CD8-positive, alpha-beta memory T cell (primary cell): ENCODE measurements around the gene AFAP1L2. TPM values are rescaled to one million over a fixed set of nuclear protein-coding genes. Genes with fewer than 3 reads are reported as not detected.

ENCODE experiments used
- CTCF ChIA-PET: fragments of 350-600 bp; sonication (Branson Sonifier 250); formaldehyde crosslinking; loops from one replicate; lab custom pipeline; 2021; ENCODE audit warnings: antibody characterized with exemption; lab: Charles Lee
- POLR2A ChIA-PET: fragments of 350-600 bp; sonication (Branson Sonifier 250); formaldehyde crosslinking; loops from one replicate; lab custom pipeline; 2021; ENCODE audit warnings: antibody characterized with exemption; lab: Charles Lee
- DNase-seq, 5 donors: peaks; one replicate each; pipeline versions ENCODE4 v3.0.0 to v3.0.0-alpha.2; 2020 to 2022; ENCODE audit warnings: mixed read lengths in 1 of 5
- H3K27ac ChIP-seq: one replicate; pipeline ENCODE4 v1.7.0; 2013; ENCODE audit warnings: low read depth, mild to moderate bottlenecking, low read length, moderate library complexity
- H3K27me3 ChIP-seq: 2 replicates; pipeline ENCODE4 v1.7.0; 2013; ENCODE audit warnings: low read length, mild to moderate bottlenecking; ENCODE audit not compliant: insufficient read depth, poor library complexity, severe bottlenecking
- H3K36me3 ChIP-seq: 2 replicates; pipeline ENCODE4 v1.7.0; 2013; ENCODE audit warnings: mild to moderate bottlenecking, low read length, moderate library complexity; ENCODE audit not compliant: insufficient read depth
- H3K4me1 ChIP-seq: 2 replicates; pipeline ENCODE4 v1.7.0; 2013; ENCODE audit warnings: mild to moderate bottlenecking, low read length, moderate library complexity; ENCODE audit not compliant: insufficient read depth
- H3K4me3 ChIP-seq: 2 replicates; pipeline ENCODE4 v1.7.0; 2013; ENCODE audit warnings: mild to moderate bottlenecking, low read length
- H3K9me3 ChIP-seq: 2 replicates; pipeline ENCODE4 v1.7.0; 2013; ENCODE audit warnings: mild to moderate bottlenecking, low read length
- H3K27ac Mint-ChIP-seq, 8 donors: one replicate each; pipeline ENCODE4 v1.8.0; 2020 to 2021; ENCODE audit warnings: mixed read lengths in 8 of 8, mild to moderate bottlenecking in 6 of 8, inconsistent platforms in 3 of 8, moderate library complexity in 3 of 8
- H3K27me3 Mint-ChIP-seq, 2 donors: one replicate each; pipeline ENCODE4 v1.8.0; 2020 to 2021; ENCODE audit warnings: mixed read lengths in 2 of 2, mild to moderate bottlenecking in 1 of 2, moderate library complexity in 1 of 2
- H3K36me3 Mint-ChIP-seq, 3 donors: one replicate each; pipeline ENCODE4 v1.8.0; 2020 to 2021; ENCODE audit warnings: mixed read lengths in 3 of 3, inconsistent platforms in 1 of 3, mild to moderate bottlenecking in 1 of 3
- H3K4me1 Mint-ChIP-seq, 3 donors: one replicate each; pipeline ENCODE4 v1.8.0; 2020 to 2021; ENCODE audit warnings: mixed read lengths in 3 of 3, inconsistent platforms in 1 of 3, mild to moderate bottlenecking in 1 of 3
- H3K4me3 Mint-ChIP-seq, 7 donors: one replicate each; pipeline ENCODE4 v1.8.0; 2020 to 2021; ENCODE audit warnings: mixed read lengths in 7 of 7, mild to moderate bottlenecking in 6 of 7, moderate library complexity in 4 of 7, inconsistent platforms in 2 of 7
- H3K9me3 Mint-ChIP-seq, 5 donors: one replicate each; pipeline ENCODE4 v1.8.0; 2020 to 2022; ENCODE audit warnings: mixed read lengths in 5 of 5, mild to moderate bottlenecking in 3 of 5, moderate library complexity in 2 of 5, inconsistent platforms in 1 of 5
- polyA plus RNA-seq: library from polyadenylated mRNA; unstranded; fragments of 300-500 nt; fragmentation: Illumina TruSeq; gene quantifications from one replicate; pipeline ENCODE4 v1.2.3, GENCODE V29; 2021
- total RNA-seq, 2 experiments: library from RNA; stranded (reverse); gene quantifications; one replicate each; pipeline ENCODE4 v1.2.3, GENCODE V29; 2021

Gene AFAP1L2
- total and polyA plus RNA-seq, 3 experiments from 2014 or later: 1.6 to 2.9 (median 2.5) TPM

DNA sequence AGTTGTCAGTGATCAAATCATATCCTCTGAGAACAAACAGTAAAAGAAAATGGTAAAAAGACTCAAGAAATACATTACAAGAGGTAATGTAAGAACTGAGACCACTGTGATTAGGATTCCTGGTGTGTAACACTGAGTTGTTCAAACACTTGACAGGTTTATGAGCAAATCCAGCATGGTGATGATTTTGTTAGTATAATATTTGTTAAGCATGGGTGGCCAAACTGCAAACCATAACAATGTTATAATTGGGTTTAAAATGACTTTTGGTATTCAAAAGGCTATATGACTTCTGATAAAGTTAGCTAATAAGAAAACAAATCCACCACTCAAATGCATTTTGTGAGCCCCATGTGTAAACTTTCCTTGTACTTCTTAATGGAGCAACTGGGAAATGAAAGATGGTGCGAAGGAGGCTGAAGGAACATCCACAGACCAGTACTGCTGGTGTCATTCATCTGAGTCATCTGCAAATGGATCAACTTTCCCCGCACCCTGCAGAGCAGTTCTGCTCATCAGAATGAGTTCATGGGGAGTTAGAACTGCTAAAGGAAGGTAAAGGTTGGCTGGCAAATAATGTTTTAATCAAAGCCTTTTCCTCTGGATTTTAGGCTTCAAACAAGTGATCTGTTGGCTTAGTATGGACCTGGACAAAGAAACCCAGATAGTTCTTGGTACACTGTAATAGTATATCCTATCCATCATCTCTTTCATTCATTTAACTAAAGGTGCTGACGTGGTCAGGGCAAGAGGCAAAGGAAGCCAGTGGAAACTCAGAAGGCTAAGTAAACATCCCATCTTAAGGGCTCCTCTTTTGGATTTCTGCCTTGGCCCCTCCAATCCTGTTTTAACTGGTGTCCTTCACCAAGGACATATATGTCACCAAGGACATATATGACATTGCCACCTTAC is 45.0 kb downstream of the AFAP1L2 start:
- DNase-seq: no peak
- Mint-ChIP-seq H3K36me3 (no peaks in the 10 kb centered on the region), H3K27me3 (peaks cover 7 to 26% of the 10 kb centered on the region in 2 donors), H3K27ac (peak overlapping the region in 1 of 8 donors; percentile 4), H3K4me1 (no peaks in the 10 kb centered on the region), H3K9me3 (no peaks in the 10 kb centered on the region), H3K4me3 (no peak overlapping the region)
- ChIA-PET POLR2A (no interaction called here), CTCF (no interaction called here)
- no peaks in the 10 kb centered on the region for H3K27me3 ChIP-seq
- no peaks in the 10 kb centered on the region for H3K9me3 ChIP-seq
- H3K4me1 ChIP-seq: no peaks in the 10 kb centered on the region
- no peaks in the 10 kb centered on the region for H3K36me3 ChIP-seq
- H3K4me3 ChIP-seq: no peak overlapping the region
- no peak overlapping the region for H3K27ac ChIP-seq

DNA sequence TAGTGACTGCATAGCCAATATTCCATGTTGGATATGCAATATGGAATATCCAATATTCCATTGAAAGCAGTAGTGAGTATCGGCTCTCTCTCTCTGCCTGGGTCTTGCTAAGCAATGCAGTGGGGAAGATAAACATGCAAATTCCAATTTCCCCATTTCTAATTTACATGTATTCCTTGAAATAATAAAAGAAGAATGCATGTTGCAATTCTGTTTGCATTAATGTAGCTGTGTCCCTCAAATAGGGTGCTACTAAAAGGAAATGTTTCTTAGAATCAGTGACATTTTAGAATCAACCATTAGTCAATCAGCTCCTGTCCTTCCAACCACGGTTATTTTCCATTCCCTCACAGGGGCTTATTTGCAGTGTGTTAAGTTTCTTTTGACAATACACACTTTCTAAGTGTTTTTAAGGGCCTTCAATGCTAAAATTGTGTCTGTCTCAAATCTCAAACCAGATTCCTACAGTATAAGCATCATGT is 46.7 kb downstream of the AFAP1L2 start:
- ChIA-PET CTCF (no interaction called here), POLR2A (no interaction called here)
- H3K27ac ChIP-seq: no peak overlapping the region
- DNase-seq: no peak
- no peaks in the 10 kb centered on the region for H3K9me3 Mint-ChIP-seq
- H3K9me3 ChIP-seq: no peaks in the 10 kb centered on the region
- no peak overlapping the region for H3K4me3 Mint-ChIP-seq
- H3K27me3 ChIP-seq: no peaks in the 10 kb centered on the region
- no peaks in the 10 kb centered on the region for H3K36me3 Mint-ChIP-seq
- H3K27me3 Mint-ChIP-seq: peaks cover 7 to 38% of the 10 kb centered on the region in 2 donors
- H3K27ac Mint-ChIP-seq: no peak overlapping the region
- H3K4me3 ChIP-seq: no peak overlapping the region
- H3K4me1 Mint-ChIP-seq: no peaks in the 10 kb centered on the region
- no peaks in the 10 kb centered on the region for H3K4me1 ChIP-seq
- no peaks in the 10 kb centered on the region for H3K36me3 ChIP-seq

DNA sequence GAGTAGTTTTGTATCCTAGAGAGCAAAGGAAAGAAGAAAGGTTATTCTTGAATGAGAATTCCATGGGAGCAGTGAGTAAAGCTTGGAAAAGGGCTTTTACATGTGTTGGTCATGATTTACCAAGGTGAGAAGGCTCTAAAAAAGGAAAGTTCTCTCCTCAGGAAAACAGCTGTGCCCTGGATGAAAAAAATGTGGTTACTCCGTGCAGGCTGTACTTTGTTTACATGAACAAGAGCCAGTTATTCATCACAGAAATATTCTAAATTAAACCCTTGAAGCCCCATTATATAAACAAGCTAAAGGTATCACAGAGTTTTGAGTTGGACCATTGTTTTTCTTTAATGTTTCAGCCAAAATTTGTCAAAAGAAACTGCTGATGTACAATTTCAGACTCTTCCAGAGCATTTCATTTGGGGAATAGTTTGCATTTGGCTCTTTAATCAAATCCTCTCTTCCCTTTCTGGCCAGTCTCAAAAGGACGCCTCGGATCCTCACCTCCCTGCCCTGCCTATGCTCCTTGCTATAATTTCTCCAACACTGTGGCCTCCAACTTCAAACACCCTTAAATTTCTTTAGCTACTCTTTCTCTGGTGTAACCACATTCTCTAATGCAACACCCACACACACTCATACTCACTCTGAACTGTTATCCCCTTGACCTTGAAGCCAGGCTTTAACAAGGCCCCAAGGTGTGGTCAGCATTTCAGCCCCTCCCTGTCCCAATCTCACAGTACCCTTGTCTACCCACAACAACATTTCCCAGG is 47.4 kb downstream of the AFAP1L2 start:
- Histone ChIP-seq H3K27me3 (no peaks in the 10 kb centered on the region), H3K4me1 (no peaks in the 10 kb centered on the region), H3K4me3 (no peak overlapping the region), H3K27ac (no peak overlapping the region), H3K36me3 (no peaks in the 10 kb centered on the region), H3K9me3 (no peaks in the 10 kb centered on the region)
- CTCF ChIA-PET: no interaction called here
- Mint-ChIP-seq H3K27me3 (peaks cover 9 to 36% of the 10 kb centered on the region in 2 donors), H3K9me3 (no peaks in the 10 kb centered on the region), H3K4me1 (no peaks in the 10 kb centered on the region), H3K27ac (no peak overlapping the region), H3K4me3 (no peak overlapping the region), H3K36me3 (no peaks in the 10 kb centered on the region)
- POLR2A ChIA-PET: no interaction called here
- no peak for DNase-seq

DNA sequence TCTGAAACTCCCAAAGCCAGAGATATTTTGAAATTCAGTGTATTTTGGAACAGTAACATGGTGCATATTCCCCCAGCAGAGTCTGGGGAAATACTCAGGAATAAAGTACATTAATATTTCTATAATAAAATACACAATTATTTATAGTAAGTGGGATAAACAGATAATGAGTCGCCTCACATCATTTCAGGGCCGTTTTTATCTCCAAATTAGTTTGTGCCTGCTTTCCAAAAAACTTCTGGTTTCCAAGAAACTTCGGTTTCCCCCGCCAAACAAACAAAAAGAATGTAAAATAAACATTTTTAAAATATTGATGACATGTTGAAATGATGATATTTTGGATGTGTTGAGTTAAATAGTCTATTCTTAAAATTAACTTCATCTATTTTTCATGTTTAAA is 48.2 kb downstream of the AFAP1L2 start:
- Histone ChIP-seq H3K9me3 (no peaks in the 10 kb centered on the region), H3K36me3 (no peaks in the 10 kb centered on the region), H3K4me3 (no peak overlapping the region), H3K27me3 (no peaks in the 10 kb centered on the region), H3K27ac (no peak overlapping the region), H3K4me1 (no peaks in the 10 kb centered on the region)
- H3K4me3 Mint-ChIP-seq: no peak overlapping the region
- H3K36me3 Mint-ChIP-seq: no peaks in the 10 kb centered on the region
- no peaks in the 10 kb centered on the region for H3K9me3 Mint-ChIP-seq
- no peak overlapping the region for H3K27ac Mint-ChIP-seq
- CTCF ChIA-PET: no interaction called here
- DNase-seq: no peak
- peaks cover 8 to 35% of the 10 kb centered on the region in 2 donors for H3K27me3 Mint-ChIP-seq
- no peaks in the 10 kb centered on the region for H3K4me1 Mint-ChIP-seq
- POLR2A ChIA-PET: no interaction called here

DNA sequence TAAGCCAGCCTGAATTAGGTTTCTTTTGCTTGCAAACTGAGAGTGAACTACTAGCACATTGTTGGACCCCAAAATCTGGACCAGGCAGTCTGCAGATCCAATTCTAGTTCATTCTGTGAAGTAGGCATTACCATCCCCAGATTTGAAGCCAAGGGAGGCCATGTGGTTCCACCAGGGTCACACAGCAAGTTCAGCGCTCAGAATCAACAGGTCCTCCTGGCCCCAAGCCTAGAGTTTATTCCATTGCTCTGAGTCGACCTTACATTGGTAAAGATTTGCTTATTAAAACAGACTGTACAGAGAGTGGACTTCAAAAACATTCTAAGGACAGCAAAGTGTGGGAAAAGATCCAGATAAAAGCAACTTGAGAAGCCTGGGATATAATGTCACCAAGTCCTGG is 50.9 kb downstream of the AFAP1L2 start:
- H3K27me3 ChIP-seq: no peaks in the 10 kb centered on the region
- Mint-ChIP-seq H3K9me3 (no peaks in the 10 kb centered on the region), H3K4me3 (no peak overlapping the region), H3K27ac (no peak overlapping the region), H3K4me1 (no peaks in the 10 kb centered on the region), H3K27me3 (peaks cover 8 to 39% of the 10 kb centered on the region in 2 donors), H3K36me3 (no peaks in the 10 kb centered on the region)
- H3K27ac ChIP-seq: no peak overlapping the region
- CTCF ChIA-PET: no interaction called here
- no peaks in the 10 kb centered on the region for H3K9me3 ChIP-seq
- H3K4me3 ChIP-seq: no peak overlapping the region
- no peak for DNase-seq
- no peaks in the 10 kb centered on the region for H3K4me1 ChIP-seq
- POLR2A ChIA-PET: no interaction called here
- no peaks in the 10 kb centered on the region for H3K36me3 ChIP-seq

DNA sequence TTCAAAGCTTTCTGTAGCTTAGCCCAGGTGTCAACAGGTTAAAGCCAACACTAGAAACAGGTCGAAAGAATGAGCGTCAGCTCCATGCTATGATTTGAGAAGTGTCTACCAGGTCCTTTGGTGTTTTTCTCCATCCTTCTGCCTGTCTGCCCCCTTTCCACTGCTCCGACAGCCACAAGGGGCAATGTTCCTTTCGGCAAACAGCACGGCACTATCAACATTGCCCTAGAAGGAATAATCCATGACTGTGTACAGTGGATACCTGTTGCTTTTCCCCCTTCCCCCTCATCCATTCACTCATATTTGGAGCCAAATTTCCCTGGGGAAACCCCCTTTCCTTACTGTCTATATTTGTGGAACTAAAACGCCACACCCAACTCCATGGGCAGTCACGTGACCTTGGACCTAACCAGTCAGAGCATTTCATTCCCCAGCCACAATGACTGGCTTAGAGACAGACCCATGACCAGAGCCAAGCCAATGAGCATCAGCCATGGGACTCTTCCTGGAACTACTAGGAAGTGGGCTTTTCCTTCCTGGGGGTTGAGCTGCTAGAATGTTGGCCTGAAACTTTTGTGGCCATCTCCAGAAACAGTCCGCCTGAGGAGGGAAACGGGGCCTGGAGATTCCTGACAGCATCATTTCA is 51.5 kb downstream of the AFAP1L2 start:
- Histone ChIP-seq H3K27ac (no peak overlapping the region), H3K36me3 (no peaks in the 10 kb centered on the region), H3K27me3 (no peaks in the 10 kb centered on the region), H3K4me3 (no peak overlapping the region), H3K4me1 (no peaks in the 10 kb centered on the region), H3K9me3 (no peaks in the 10 kb centered on the region)
- no peaks in the 10 kb centered on the region for H3K9me3 Mint-ChIP-seq
- no peak for DNase-seq
- no peak overlapping the region for H3K4me3 Mint-ChIP-seq
- peaks cover 6 to 39% of the 10 kb centered on the region in 2 donors for H3K27me3 Mint-ChIP-seq
- ChIA-PET CTCF (no interaction called here), POLR2A (no interaction called here)
- no peaks in the 10 kb centered on the region for H3K36me3 Mint-ChIP-seq
- no peaks in the 10 kb centered on the region for H3K4me1 Mint-ChIP-seq
- no peak overlapping the region for H3K27ac Mint-ChIP-seq

DNA sequence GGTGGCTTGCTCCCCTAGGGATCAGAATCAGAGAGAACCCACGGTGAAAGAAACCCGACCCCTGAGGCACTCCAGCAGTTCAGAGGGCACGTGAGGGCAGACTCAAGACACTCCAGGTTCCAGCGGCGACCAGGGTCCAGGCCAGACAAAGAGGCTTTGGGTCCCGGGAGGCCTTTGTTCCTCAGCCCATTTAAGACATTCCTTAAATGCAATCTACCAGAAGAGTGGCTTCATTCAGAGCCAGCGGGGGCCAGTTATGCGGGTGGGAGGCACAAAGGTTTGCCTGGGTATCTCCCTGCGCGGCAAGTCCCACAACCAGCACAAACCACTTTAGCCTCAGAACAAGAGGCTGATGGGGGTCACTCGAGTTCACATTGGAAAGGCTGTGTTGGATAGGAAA is 53.6 kb downstream of the AFAP1L2 start:
- H3K4me3 Mint-ChIP-seq: no peak overlapping the region
- peaks cover 4 to 39% of the 10 kb centered on the region in 2 donors for H3K27me3 Mint-ChIP-seq

More for the DNA sequence above, 53.6 kb downstream of the AFAP1L2 start:
- Histone ChIP-seq H3K27me3 (no peaks in the 10 kb centered on the region), H3K36me3 (no peaks in the 10 kb centered on the region), H3K9me3 (no peaks in the 10 kb centered on the region), H3K4me1 (no peaks in the 10 kb centered on the region), H3K27ac (no peak overlapping the region), H3K4me3 (no peak overlapping the region)
- POLR2A ChIA-PET: no interaction called here
- CTCF ChIA-PET: no interaction called here
- no peaks in the 10 kb centered on the region for H3K9me3 Mint-ChIP-seq
- no peak overlapping the region for H3K27ac Mint-ChIP-seq
- H3K36me3 Mint-ChIP-seq: no peaks in the 10 kb centered on the region
- DNase-seq: no peak
- no peaks in the 10 kb centered on the region for H3K4me1 Mint-ChIP-seq
